Stimulated activated CD4-positive, alpha-beta T cell treated with anti-CD3 and anti-CD28 coated beads, Interleukin-1b, Interleukin-23, amount 100 ng/mL, for 48 hours (primary cell): Measurements from ENCODE around the gene KYNU.
"Not testable (repeated sequence)": the region's sequence is repeated elsewhere in the genome, so short reads cannot be mapped to it uniquely, and the experiment has no call there.

Source experiments
- DNase-seq: peaks from one replicate; pipeline ENCODE4 v3.0.0-alpha.2; 2020

Gene KYNU

GRCh38 chr2:143034292-143035074, 157.0 kb downstream of the KYNU start:
- DNase-seq, result peak; percentile 44

- DNase-seq, result no peak
Observed at GRCh38 chr2:143051465-143051864, 174.0 kb downstream of the KYNU start.

GRCh38 chr2:143053437-143053836, 176.0 kb downstream of the KYNU start:
- DNase-seq, result not testable (repeated sequence)

DNA sequence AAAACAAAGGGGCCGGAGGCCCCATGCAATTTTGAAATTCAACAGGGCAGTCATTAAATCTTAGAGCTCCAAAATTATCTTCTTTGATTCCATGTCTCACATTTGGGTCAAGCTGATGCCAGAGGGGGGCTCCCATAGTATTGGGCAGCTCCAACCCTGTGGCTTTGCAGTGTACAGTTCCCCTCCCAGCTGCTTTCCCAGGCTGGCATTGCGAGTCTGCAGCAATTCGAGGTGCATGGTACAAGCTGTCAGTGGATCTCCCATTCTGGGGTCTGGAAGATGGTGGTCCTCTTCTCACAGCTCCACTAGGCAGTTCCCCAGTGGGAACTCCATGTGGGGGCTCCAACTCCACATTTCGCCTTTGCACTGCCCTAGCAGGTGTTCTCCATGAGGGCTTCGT, 179.1 kb downstream of the KYNU start:
- DNase-seq, result no peak

GRCh38 chr2:143058851-143059250, 181.4 kb downstream of the KYNU start:
- DNase-seq, result no peak

DNA sequence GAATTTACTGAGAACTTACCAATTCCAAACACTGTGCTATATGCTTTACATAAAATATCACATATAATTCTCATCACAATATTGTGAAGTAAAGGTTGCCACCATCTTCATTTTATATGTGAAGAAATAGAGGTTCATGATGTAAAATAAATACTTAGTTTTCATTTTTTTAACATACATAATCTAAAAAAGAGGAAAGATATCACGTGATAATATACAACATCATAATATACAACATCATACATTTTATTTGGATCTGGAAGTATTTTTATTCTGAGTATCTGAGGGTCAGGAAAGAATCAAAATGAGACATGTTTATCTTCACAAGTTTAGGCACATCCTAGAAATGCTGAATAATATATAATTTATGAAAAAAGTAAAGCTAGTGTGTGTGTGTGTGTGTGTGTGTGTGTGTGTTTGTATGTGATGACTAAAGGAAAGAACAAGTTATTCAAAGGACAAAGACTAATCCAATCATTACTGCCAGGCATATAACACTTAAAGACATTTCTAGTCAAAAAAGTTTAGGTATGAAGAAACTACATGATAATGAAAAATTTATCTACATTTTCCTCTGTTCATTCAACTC, 186.2 kb downstream of the KYNU start:
- no peak for DNase-seq

GRCh38 chr2:143068094-143068493, 190.6 kb downstream of the KYNU start:
- DNase-seq, result no peak

DNA sequence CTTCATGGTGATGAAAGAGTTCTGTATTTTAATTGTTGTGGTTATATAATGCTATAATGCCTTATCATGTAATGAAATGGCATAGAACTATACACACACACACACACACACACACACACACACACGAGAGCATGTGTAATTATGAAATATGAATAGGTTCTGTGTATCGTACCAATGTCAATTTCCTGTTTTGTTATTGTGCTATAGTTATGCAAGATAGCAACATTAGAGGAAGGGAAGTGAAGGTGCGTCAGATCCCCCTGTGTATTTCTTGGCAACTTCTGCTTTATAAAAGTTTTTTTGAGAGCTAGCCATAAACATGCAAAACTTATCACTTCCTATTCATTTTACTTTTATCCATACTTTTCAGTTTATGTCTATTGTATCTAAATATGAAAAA, 191.0 kb downstream of the KYNU start:
- no peak for DNase-seq

GRCh38 chr2:143070704-143071103, 193.2 kb downstream of the KYNU start:
- DNase-seq, result no peak

- DNase-seq, result no peak
Observed at GRCh38 chr2:143071185-143071876, 193.9 kb downstream of the KYNU start.

- DNase-seq, result not testable (repeated sequence)
Observed at GRCh38 chr2:143074913-143075312, 197.4 kb downstream of the KYNU start.

GRCh38 chr2:143075711-143076110, 198.2 kb downstream of the KYNU start:
- DNase-seq, result no peak

- no peak for DNase-seq
Observed at GRCh38 chr2:143078104-143078503, 200.6 kb downstream of the KYNU start.

GRCh38 chr2:143081616-143082015, 204.2 kb downstream of the KYNU start:
- DNase-seq, result no peak

- DNase-seq, result no peak
Observed at GRCh38 chr2:143083636-143084035, 206.2 kb downstream of the KYNU start.

DNA sequence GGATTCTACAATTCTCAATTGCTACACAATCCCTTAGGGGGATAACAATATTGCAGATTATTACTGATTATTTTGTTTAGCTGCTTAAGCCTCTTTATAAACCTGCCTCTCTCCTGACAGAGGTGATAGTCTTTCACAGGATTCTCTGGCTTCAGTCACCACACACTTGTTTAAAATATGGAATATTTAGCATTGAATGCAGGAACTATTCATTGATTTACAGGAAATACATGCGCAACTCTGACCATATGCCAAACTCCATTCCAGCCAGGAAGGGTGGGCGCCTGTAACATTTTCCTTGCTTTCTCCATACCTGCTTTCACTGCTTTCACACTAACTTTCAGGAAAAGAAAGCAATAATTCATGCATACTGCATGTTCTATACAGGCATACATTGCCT, 207.0 kb downstream of the KYNU start:
- no peak for DNase-seq

DNA sequence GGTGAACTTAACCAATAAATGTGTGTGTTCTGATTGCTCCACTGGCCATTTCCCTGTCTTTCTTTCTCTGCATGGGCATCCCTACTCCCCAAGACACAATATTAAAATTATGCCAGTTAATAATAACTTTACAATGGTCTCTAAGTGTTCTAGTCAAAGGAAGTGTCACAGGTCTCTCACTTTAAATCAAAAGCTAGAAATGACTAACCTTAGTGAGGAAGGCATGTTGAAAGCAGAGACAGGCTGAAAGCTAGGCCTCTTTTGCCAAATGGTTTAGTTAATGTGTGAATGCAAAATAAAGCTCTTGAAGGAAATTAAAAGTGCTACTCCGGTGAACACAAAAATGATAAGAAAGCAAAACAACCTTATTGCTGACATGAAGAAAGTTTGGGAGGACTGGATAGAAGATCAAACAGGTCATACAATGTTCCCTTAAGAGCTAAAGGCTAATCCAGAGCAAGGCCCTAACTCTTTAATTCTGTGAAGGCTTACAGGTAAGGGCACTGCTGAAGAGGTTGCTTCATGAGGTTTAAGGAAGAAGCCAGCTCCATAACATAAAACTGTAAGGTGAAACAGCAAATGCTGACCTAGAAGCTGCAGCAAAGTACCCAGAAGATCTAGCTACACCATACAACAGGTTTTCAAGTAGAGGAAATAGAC, 207.8 kb downstream of the KYNU start:
- DNase-seq, result no peak

- DNase-seq, result no peak
Observed at GRCh38 chr2:143087033-143087432, 209.6 kb downstream of the KYNU start.

- no peak for DNase-seq
Observed at GRCh38 chr2:143088388-143088787, 210.9 kb downstream of the KYNU start.

- not testable (repeated sequence) for DNase-seq
Observed at GRCh38 chr2:143089520-143089919, 212.1 kb downstream of the KYNU start.
